Fibroblast of lung (primary cell): ENCODE results near the gene TMEM214.

Experiments used
- EZH2 ChIP-seq: IDR thresholded peaks from 2 replicates; pipeline ENCODE4 v1.5.1; 2012; ENCODE audit warnings: low read length, control low read depth, mild to moderate bottlenecking; ENCODE audit errors: missing control alignments
- TF ChIP-seq, protein P1 (sequence below), 2 donors: IDR thresholded peaks in 1 of 2; conservative IDR thresholded peaks in 1 of 2; 1 replicate in 1 of 2; 2 replicates in 1 of 2; pipeline ENCODE4 v1.5.1; 2011 to 2012; ENCODE audit warnings: low read length in 2 of 2, control low read depth in 1 of 2, inconsistent platforms in 1 of 2, low read depth in 1 of 2, mild to moderate bottlenecking in 1 of 2

GRCh38 chr2:27065128-27065527, 32.4 kb downstream of the TMEM214 start:
- TF ChIP-seq, protein P1, sequence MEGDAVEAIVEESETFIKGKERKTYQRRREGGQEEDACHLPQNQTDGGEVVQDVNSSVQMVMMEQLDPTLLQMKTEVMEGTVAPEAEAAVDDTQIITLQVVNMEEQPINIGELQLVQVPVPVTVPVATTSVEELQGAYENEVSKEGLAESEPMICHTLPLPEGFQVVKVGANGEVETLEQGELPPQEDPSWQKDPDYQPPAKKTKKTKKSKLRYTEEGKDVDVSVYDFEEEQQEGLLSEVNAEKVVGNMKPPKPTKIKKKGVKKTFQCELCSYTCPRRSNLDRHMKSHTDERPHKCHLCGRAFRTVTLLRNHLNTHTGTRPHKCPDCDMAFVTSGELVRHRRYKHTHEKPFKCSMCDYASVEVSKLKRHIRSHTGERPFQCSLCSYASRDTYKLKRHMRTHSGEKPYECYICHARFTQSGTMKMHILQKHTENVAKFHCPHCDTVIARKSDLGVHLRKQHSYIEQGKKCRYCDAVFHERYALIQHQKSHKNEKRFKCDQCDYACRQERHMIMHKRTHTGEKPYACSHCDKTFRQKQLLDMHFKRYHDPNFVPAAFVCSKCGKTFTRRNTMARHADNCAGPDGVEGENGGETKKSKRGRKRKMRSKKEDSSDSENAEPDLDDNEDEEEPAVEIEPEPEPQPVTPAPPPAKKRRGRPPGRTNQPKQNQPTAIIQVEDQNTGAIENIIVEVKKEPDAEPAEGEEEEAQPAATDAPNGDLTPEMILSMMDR (conservative IDR thresholded peaks at IDR 0.05 in 1 of 2, IDR thresholded peaks at IDR 0.05 in 1 of 2; ENCODE audit: low read depth in 1 of 2, low read length in 2 of 2), result no peak
- TF ChIP-seq EZH2, result no peak
